Omental fat pad (tissue), 4 donors: ENCODE results near the gene UBLCP1. TPM values are rescaled to one million over a fixed set of nuclear protein-coding genes. Genes with fewer than 3 reads are reported as not detected.
"Not testable (repeated sequence)": the region's sequence is repeated elsewhere in the genome, so short reads cannot be mapped to it uniquely, and the experiment has no call there.

Source experiments
- ATAC-seq: fragments of 150-250 bp; one replicate; pipeline ENCODE4 v1.9.1; 2016; ENCODE audit warnings: mild to moderate bottlenecking, moderate library complexity; ENCODE audit not compliant: low FRiP score
- DNase-seq: peaks from one replicate; pipeline ENCODE4 v3.0.0-alpha.2; 2019; ENCODE audit warnings: low spot score
- total RNA-seq, 4 donors: library from RNA; depleted of rRNA; stranded (reverse); fragments of >200 nt; gene quantifications; one replicate each; pipeline ENCODE4 v1.1.0, GENCODE V29; 2016
- TF ChIP-seq, protein P1 (sequence below), 3 donors: fragments of 450-650 bp; IDR thresholded peaks; one replicate each; pipeline ENCODE4 v1.5.1; 2016 to 2017; ENCODE audit warnings: antibody characterized with exemption in 3 of 3, mild to moderate bottlenecking in 3 of 3, moderate library complexity in 2 of 3

UBLCP1 gene
- total RNA-seq, 4 donors from 2014 or later = 10.9 to 24.6 (median 15.4) TPM

DNA sequence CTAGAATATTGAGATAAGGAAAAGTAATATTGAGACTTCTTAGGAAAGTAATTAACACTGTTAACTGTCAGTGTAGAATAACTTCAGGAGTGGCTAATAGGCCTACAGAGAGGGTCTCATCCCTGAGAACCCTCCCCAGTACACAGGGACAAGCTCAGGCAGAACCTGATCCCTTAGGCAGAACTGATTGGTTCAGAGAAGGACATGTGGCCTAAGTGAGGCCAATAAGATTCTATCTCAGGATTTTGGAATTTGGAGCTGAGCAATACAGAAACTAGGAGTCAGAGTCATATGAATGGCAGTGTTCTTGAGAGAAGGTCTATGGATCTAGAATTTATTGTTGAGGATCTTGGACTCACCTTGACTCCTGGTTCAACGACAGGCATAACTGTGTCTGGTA lies 10.9 kb upstream of the UBLCP1 start:
- TF ChIP-seq, protein P1, sequence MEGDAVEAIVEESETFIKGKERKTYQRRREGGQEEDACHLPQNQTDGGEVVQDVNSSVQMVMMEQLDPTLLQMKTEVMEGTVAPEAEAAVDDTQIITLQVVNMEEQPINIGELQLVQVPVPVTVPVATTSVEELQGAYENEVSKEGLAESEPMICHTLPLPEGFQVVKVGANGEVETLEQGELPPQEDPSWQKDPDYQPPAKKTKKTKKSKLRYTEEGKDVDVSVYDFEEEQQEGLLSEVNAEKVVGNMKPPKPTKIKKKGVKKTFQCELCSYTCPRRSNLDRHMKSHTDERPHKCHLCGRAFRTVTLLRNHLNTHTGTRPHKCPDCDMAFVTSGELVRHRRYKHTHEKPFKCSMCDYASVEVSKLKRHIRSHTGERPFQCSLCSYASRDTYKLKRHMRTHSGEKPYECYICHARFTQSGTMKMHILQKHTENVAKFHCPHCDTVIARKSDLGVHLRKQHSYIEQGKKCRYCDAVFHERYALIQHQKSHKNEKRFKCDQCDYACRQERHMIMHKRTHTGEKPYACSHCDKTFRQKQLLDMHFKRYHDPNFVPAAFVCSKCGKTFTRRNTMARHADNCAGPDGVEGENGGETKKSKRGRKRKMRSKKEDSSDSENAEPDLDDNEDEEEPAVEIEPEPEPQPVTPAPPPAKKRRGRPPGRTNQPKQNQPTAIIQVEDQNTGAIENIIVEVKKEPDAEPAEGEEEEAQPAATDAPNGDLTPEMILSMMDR (IDR thresholded peaks at IDR 0.05) = no peak
- DNase-seq (no peak), ATAC-seq (no peak)

DNA sequence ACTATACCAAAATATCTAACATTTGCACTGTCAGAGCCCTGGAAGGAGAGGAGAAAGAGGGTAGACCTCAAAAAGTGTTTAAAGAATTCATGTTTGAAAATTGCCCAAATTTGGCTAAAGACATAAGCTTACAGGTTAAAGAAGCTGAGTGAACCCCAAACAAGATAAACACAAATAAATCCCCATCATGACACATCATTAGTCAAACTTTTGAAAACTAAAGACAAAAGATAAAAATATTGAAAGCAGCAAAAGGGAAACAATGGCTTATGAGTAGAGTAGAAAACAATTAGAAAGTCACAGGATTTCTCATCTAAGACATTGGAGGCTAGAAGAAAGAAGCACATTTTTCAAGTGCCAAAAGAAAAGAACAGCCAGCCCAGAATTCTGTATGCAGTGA lies 6.1 kb upstream of the UBLCP1 start:
- TF ChIP-seq, protein P1 (IDR thresholded peaks at IDR 0.05) = no peak
- ATAC-seq (no peak), DNase-seq (no peak)

DNA sequence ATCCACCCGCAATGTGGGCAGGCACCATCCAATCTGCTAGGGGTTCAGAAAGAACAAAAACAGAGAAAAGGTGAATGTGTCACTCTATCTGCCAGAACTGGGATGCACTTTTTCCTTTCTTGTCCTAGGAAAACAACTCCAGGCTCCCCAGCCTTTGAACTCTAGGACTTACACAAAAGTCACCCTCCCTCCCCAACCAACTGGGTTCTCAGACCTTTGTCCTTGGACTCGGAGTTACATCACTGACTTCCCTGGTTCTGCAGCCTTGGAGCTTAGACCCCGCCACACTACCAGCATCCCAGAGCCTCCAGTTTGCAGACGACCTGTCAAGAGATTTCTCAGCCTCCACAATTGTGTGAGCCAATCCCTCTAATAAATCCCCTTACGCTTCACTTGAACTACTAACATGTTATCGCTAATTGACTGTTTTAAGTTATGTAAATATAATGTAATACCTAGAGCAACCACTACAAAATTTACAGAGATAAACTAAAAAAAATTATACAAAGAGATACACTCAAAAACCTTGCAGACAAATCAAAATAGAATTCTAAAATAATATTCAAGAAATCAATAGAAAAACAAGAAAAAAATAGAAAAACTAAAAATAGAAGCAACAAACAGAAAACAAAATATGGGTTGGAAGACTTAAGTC lies 5.3 kb upstream of the UBLCP1 start:
- DNase-seq (no peak), ATAC-seq (no peak)
- TF ChIP-seq, protein P1 (IDR thresholded peaks at IDR 0.05) = no peak

DNA sequence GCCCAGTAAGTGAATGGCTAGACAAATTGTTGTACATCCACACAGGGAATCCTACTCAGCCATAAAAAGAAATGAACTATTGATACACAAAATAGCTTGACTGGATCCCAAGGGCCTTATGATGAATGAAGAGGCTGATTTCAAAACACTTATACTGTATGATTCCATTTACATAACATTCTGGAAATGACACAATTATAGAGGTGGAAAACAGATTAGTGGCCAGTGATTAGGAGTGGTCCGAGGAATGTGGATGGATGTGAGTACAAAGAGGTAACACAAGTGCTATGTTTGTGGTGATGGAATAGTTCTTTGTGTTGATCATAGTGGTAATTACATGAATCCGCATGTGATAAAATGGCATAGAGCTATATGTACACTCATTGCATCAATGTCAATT lies 4.7 kb upstream of the UBLCP1 start:
- DNase-seq (no peak), ATAC-seq (no peak)
- TF ChIP-seq, protein P1 (IDR thresholded peaks at IDR 0.05) = no peak

DNA sequence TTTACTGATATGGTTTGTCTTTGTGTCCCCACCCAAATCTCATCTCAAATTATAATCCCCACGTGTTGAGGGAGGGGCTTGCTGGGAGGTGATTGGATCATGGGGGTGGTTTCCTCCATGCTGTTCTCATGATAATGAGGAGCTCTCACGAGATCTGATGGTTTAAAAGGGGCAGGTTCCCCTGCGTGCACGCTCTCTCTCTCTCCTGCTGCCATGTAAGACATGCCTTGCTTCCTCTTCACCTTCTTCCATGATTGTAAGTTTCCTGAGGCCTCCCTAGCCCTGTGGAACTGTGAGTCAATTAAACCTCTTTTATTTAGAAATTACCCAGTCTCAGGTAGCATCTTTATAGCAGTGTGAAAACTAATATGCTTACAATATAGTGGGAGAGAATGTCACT lies 2.9 kb upstream of the UBLCP1 start:
- ATAC-seq, DNase-seq: not testable (repeated sequence)

DNA sequence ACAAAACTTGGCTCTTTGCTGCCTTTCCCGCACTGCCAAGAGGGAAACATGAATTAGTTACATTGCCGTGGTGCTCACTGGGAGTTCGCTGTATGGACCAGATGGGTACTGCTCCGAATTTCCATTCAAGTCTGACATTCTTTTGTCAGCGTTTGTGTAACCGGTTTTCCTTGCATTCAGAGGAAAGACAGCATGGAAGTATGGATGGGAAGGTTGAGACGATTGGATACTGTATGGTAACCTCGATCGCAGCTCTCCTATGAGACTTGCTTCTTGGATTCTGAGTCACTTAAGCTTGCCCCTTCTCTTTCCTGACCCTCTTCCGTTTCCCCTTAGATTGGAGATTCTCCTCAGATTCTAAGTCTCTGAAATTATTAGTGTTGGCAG lies 625 bp upstream of the UBLCP1 start:
- TF ChIP-seq, protein P1 (IDR thresholded peaks at IDR 0.05) = no peak
- no peak for DNase-seq
- ATAC-seq = peak; percentile 75

DNA sequence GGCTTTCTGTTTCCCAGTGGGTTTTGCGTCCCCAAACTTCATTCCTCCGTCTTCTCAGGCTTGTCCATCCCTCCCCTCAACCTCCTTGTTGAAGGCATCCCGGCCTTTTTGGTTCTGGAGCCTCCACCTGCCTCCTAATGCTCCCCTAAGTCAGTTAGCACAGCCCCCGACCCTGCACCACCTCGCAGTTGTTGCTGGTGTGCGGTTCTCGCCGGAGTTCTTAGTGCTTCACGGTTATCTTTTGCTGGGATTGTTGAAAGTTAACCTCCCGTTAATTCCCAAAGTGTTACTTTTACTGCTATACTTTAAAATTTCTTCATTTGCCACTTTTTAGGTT lies 447 bp downstream of the UBLCP1 start:
- DNase-seq = no peak
- peak; percentile 30 for ATAC-seq
- TF ChIP-seq, protein P1 (IDR thresholded peaks at IDR 0.05) = no peak

DNA sequence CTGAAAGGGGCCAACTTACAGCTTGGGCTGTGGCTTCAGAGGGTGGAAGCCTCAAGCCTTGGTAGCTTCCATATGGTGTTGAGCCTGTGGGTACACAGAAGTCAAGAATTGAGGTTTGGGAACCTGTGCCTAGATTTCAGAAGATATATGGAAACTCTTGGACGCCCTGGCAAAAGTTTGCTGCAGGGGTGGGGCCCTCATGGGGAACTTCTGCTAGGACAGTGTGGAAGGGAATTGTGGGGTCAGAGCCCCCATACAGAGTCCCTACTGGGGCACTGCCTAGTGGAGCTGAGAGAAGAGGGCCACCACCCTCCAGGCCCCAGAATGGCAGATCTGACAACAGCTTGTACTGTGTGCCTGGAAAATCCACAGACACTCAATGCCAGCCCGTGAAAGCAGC lies 3.7 kb downstream of the UBLCP1 start:
- DNase-seq, ATAC-seq: not testable (repeated sequence)
